HepG2 (cell line): ENCODE data around the gene RPL31. TPM values are rescaled to one million over a fixed set of nuclear protein-coding genes. Genes with fewer than 3 reads are reported as not detected.

Source experiments
- ATAC-seq: fragments of 200-7000 bp; cut with Tn5 transposase; 3 replicates; pipeline ENCODE4 v1.9.1; 2020; ENCODE audit warnings: mild to moderate bottlenecking, moderate library complexity
- BruUV-seq: library from RNA; stranded (reverse); fragments of 400-500 nt; replicated peaks from 2 replicates; lab custom pipeline; 2021; lab: Mats Ljungman, UMichigan
- CTCF ChIA-PET: fragments of 300-600 bp; formaldehyde crosslinking; extraction: SDS; loops from one replicate; lab custom pipeline; 2021; ENCODE audit warnings: low total read pairs, inconsistent platforms, low intra/inter-chr PET ratio; lab: Yijun Ruan, JAX
- POLR2A ChIA-PET: fragments of 350-600 bp; sonication (Branson Sonifier 250); formaldehyde crosslinking; loops from one replicate; lab custom pipeline; 2020; ENCODE audit warnings: antibody characterized with exemption, inconsistent platforms; lab: Yijun Ruan, JAX
- DNase-seq: peaks from one replicate; pipeline ENCODE4 v3.0.0-alpha.2; 2015; ENCODE audit warnings: low spot score
- FAIRE-seq: peaks from 3 replicates; lab custom pipeline; 2011; peaks lifted over from hg19 to GRCh38; lab: Jason Lieb, UNC
- H2AFZ ChIP-seq: one replicate; pipeline ENCODE4 v1.6.1; 2011; ENCODE audit warnings: low read length, inconsistent platforms
- H3K27ac ChIP-seq: fragments of 300-600 bp; 3 replicates; pipeline ENCODE4 v1.8.0; 2011; ENCODE audit warnings: mixed run types, mild to moderate bottlenecking, mixed read lengths, low read length, inconsistent platforms; ENCODE audit not compliant: insufficient read depth; ENCODE audit errors: extremely low read length
- H3K27me3 ChIP-seq, 2 experiments: fragments of 200-600 bp in 1 of 2; 2 replicates in 1 of 2; 3 replicates in 1 of 2; pipeline versions ENCODE4 v1.6.0 to v1.8.0; 2011; ENCODE audit warnings: low read length in 2 of 2, mild to moderate bottlenecking in 2 of 2, moderate library complexity in 2 of 2, inconsistent platforms in 1 of 2; ENCODE audit not compliant: insufficient read depth in 2 of 2, control insufficient read depth in 1 of 2
- H3K36me3 ChIP-seq, 2 experiments: fragments of 200-600 bp in 1 of 2; replicated peaks in 1 of 2; 2 replicates in 1 of 2; 3 replicates in 1 of 2; pipeline versions ENCODE4 v1.5.1 to v1.8.0; 2011; ENCODE audit warnings: low read length in 2 of 2, inconsistent platforms in 1 of 2; ENCODE audit not compliant: insufficient read depth in 2 of 2, control insufficient read depth in 1 of 2
- H3K4me1 ChIP-seq: 2 replicates; pipeline ENCODE4 v1.5.1; 2012; ENCODE audit warnings: low read length, inconsistent platforms; ENCODE audit not compliant: insufficient read depth
- H3K4me2 ChIP-seq: 2 replicates; pipeline ENCODE4 v1.6.0; 2011; ENCODE audit warnings: low read depth, low read length, inconsistent platforms
- H3K4me3 ChIP-seq, 3 experiments: fragments of 200-600 bp in 1 of 3; sonication (generic), shearing (Covaris generic) in 1 of 3; replicated peaks in 1 of 3; 2 replicates each; pipeline ENCODE4 v1.5.1; 2011 to 2016; ENCODE audit warnings: low read length in 3 of 3, inconsistent platforms in 2 of 3, low read depth in 2 of 3, mild to moderate bottlenecking in 2 of 3, control low read depth in 1 of 3, mixed read lengths in 1 of 3; ENCODE audit not compliant: insufficient read depth in 1 of 3
- H3K79me2 ChIP-seq: one replicate; pipeline ENCODE4 v1.6.1; 2011; ENCODE audit warnings: low read length, inconsistent platforms; ENCODE audit not compliant: insufficient read depth
- H3K9ac ChIP-seq: 2 replicates; pipeline ENCODE4 v1.6.0; 2011; ENCODE audit warnings: mild to moderate bottlenecking, low read depth, low read length, inconsistent platforms; ENCODE audit not compliant: insufficient read depth
- H3K9me3 ChIP-seq: 2 replicates; pipeline ENCODE4 v1.5.1; 2012; ENCODE audit warnings: mild to moderate bottlenecking, low read length
- H4K20me1 ChIP-seq: 2 replicates; pipeline ENCODE4 v1.6.0; 2011; ENCODE audit warnings: inconsistent platforms, mild to moderate bottlenecking, low read length, moderate library complexity; ENCODE audit not compliant: insufficient read depth
- AGO2 ChIP-seq: fragments of 200-400 bp; formaldehyde crosslinking; optimal IDR thresholded peaks from 2 replicates; pipeline ENCODE3; 2017; ENCODE audit warnings: mild to moderate bottlenecking, low read depth, low read length, moderate library complexity
- HNRNPUL1 ChIP-seq: fragments of 200-400 bp; formaldehyde crosslinking; IDR thresholded peaks from 2 replicates; pipeline ENCODE4 v1.6.1; 2017; ENCODE audit warnings: low read depth, mild to moderate bottlenecking, low read length, moderate library complexity
- PHF20 ChIP-seq: sonication (generic); formaldehyde crosslinking; IDR thresholded peaks from 2 replicates; pipeline ENCODE4 v1.5.0; 2020; ENCODE audit warnings: mild to moderate bottlenecking, missing genetic modification reagents
- ZBTB42 ChIP-seq: sonication (generic); formaldehyde crosslinking; IDR thresholded peaks from 2 replicates; pipeline ENCODE4 v1.5.0; 2020; ENCODE audit warnings: mild to moderate bottlenecking, missing genetic modification reagents
- ZNF256 ChIP-seq: sonication (generic); formaldehyde crosslinking; conservative IDR thresholded peaks from 2 replicates; pipeline ENCODE4 v1.4.0; 2020; ENCODE audit warnings: missing genetic modification reagents
- ZNF552 ChIP-seq: sonication (generic); formaldehyde crosslinking; IDR thresholded peaks from 2 replicates; pipeline ENCODE4 v1.9.0; 2022; ENCODE audit warnings: missing genetic modification reagents, mild to moderate bottlenecking, borderline replicate concordance
- WGBS: methylation state at CpG from one replicate; pipeline ENCODE4 v1.1.6; 2017; ENCODE audit warnings: low lambda C conversion rate; 5-methylcytosine and 5-hydroxymethylcytosine counted together
- in situ Hi-C: cut with HindIII; loops from 2 replicates; pipeline ENCODE4 v1.10.0; 2017; ENCODE audit warnings: low pct_unique_long_range_greater_than_20kb; ENCODE audit not compliant: extremely low pct_ligation_motif_present
- intact Hi-C: fragments of 100-400 bp; cut with micrococcal nuclease; formaldehyde crosslinking; loops from one replicate; pipeline ENCODE4 v1.10.0; 2022; ENCODE audit not compliant: unreplicated experiment
- polyA plus RNA-seq, 8 experiments: library from polyadenylated mRNA; depleted of rRNA in 3 of 8; stranded (reverse) in 7 of 8; unstranded in 1 of 8; fragments of >200 nt; fragmentation: Illumina TruSeq in 4 of 8; extraction: Trizol in 4 of 8; gene quantifications; 2 replicates each; pipeline versions ENCODE4 v1.2.1 to v1.2.3, GENCODE V29; 2011 to 2016; ENCODE audit warnings: low read depth in 4 of 8, missing spikeins in 1 of 8, mixed read lengths in 1 of 8; ENCODE audit not compliant: insufficient read depth in 1 of 8
- total RNA-seq, 5 experiments: library from RNA; depleted of rRNA; stranded (reverse); fragments of >200 nt; fragmentation: Illumina TruSeq; extraction: Trizol; gene quantifications; 2 replicates each; pipeline ENCODE4 v1.2.3, GENCODE V29; 2016; ENCODE audit warnings: low read depth in 1 of 5
- TF ChIP-seq, protein P1 (sequence below): IDR thresholded peaks from 2 replicates; pipeline ENCODE4 v1.6.1; 2012; ENCODE audit warnings: inconsistent platforms

The RPL31 gene
- total and polyA plus RNA-seq, 2 of the 13 experiments (the other 11 are each of a cell fraction or from before 2014, with no cell fraction given): 3,331 to 3,582 TPM

GRCh38 chr2:100978582-100979191, 23.4 kb upstream of the RPL31 start:
- ATAC-seq: no peak
- ChIA-PET POLR2A (no interaction called here), CTCF (no interaction called here)
- DNase-seq: no peak
- BruUV-seq: TSS peak; percentile 29
- H3K36me3 ChIP-seq: peaks cover 55 to 84% of the 10 kb centered on the region in 2 experiments
- no peaks in the 10 kb centered on the region for H3K79me2 ChIP-seq
- intact Hi-C loops: no loop called here
- WGBS: 97% methylated on average over 16 of the region's 16 CpGs
- no peaks in the 10 kb centered on the region for H3K27me3 ChIP-seq
- peaks cover 10% of the 10 kb centered on the region for H3K4me1 ChIP-seq
- H3K4me3 ChIP-seq: no peak overlapping the region
- no peak overlapping the region for H3K9ac ChIP-seq
- FAIRE-seq: no peak
- no peak overlapping the region for H2AFZ ChIP-seq
- in situ Hi-C loops: no loop called here
- no peaks in the 10 kb centered on the region for H3K9me3 ChIP-seq
- no peak overlapping the region for H3K27ac ChIP-seq
- TF ChIP-seq AGO2 (peak; percentile 38), HNRNPUL1 (no peak)
- H3K4me2 ChIP-seq: no peak overlapping the region
- H4K20me1 ChIP-seq: no peaks in the 10 kb centered on the region

- intact Hi-C loops (loop anchor here (10.0 kb wide), 1 partner anchor 85 kb away; no protein-coding TSS in a partner anchor), in situ Hi-C loops (loop anchor here (5.0 kb wide), 1 partner anchor 248 kb away; no protein-coding TSS in a partner anchor)
- BruUV-seq: no TSS peak
- H3K9ac ChIP-seq: no peak overlapping the region
- no peaks in the 10 kb centered on the region for H3K79me2 ChIP-seq
- no peaks in the 10 kb centered on the region for H3K27me3 ChIP-seq
- H3K36me3 ChIP-seq: peaks cover 49 to 79% of the 10 kb centered on the region in 2 experiments
- H2AFZ ChIP-seq: no peak overlapping the region
- TF ChIP-seq, protein P1, sequence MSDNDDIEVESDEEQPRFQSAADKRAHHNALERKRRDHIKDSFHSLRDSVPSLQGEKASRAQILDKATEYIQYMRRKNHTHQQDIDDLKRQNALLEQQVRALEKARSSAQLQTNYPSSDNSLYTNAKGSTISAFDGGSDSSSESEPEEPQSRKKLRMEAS: no peak
- TF ChIP-seq PHF20: no peak
- no peak for TF ChIP-seq ZNF256 (CRISPR knock-in tag)
- TF ChIP-seq ZBTB42 (CRISPR knock-in tag): no peak
- no peak for TF ChIP-seq ZNF552 (CRISPR knock-in tag)
- ChIA-PET POLR2A (no interaction called here), CTCF (interaction anchor here (0.6 to 2.0 kb wide), 2 partner anchors 9 to 250 kb away, joined by 5 read pairs; no protein-coding TSS in a partner anchor)
- FAIRE-seq: no peak
- no peaks in the 10 kb centered on the region for H3K9me3 ChIP-seq
- no peak overlapping the region for H3K4me2 ChIP-seq
- peaks cover 10% of the 10 kb centered on the region for H3K4me1 ChIP-seq
- no peak overlapping the region for H3K27ac ChIP-seq
- no peak overlapping the region for H3K4me3 ChIP-seq
- WGBS: 98% methylated on average over 12 of the region's 12 CpGs
- no peak for DNase-seq
- no peaks in the 10 kb centered on the region for H4K20me1 ChIP-seq
- no peak for ATAC-seq
Measured at GRCh38 chr2:100980046-100980445, 22.0 kb upstream of the RPL31 start.
